Caco-2 (cell line): ENCODE data around the gene NBL1. TPM values are rescaled to one million over a fixed set of nuclear protein-coding genes. Genes with fewer than 3 reads are reported as not detected.

Experiments
- BruUV-seq: library from RNA; stranded (reverse); fragments of 400-500 nt; replicated peaks from 2 replicates; lab custom pipeline; 2021; lab: Mats Ljungman, UMichigan
- CTCF ChIA-PET: fragments of 300-600 bp; sonication (Branson Sonifier 250); formaldehyde crosslinking; loops from one replicate; lab custom pipeline; 2022; ENCODE audit warnings: antibody characterized with exemption; lab: Charles Lee
- POLR2A ChIA-PET: fragments of 300-600 bp; sonication (Branson Sonifier 250); formaldehyde crosslinking; loops from one replicate; lab custom pipeline; 2022; ENCODE audit warnings: antibody characterized with exemption; lab: Charles Lee
- DNase-seq, 2 experiments: peaks; one replicate each; pipeline versions ENCODE4 v3.0.0 to v3.0.0-alpha.2; 2020 to 2022
- H3K27me3 ChIP-seq: replicated peaks from 2 replicates; pipeline ENCODE4 v1.6.0; 2011; ENCODE audit warnings: low read length; ENCODE audit not compliant: control insufficient read depth, insufficient read depth
- H3K36me3 ChIP-seq: 2 replicates; pipeline ENCODE4 v1.5.1; 2011; ENCODE audit warnings: low read length; ENCODE audit not compliant: control insufficient read depth, insufficient read depth
- H3K4me1 ChIP-seq: fragments of 250-450 bp; sonication (Bioruptor Pico); 2 replicates; pipeline ENCODE4 v1.5.1; 2020; ENCODE audit warnings: mild to moderate bottlenecking
- H3K4me3 ChIP-seq: 2 replicates; pipeline ENCODE4 v1.5.1; 2011; ENCODE audit warnings: low read depth, mild to moderate bottlenecking, control low read depth, low read length
- H3K9me3 ChIP-seq: fragments of 250-450 bp; sonication (Bioruptor Pico); 2 replicates; pipeline ENCODE4 v1.5.1; 2020; ENCODE audit warnings: mild to moderate bottlenecking, moderate library complexity
- H3K27ac Mint-ChIP-seq: one replicate; pipeline ENCODE4 v1.8.0; 2022; ENCODE audit warnings: mixed read lengths; ENCODE audit not compliant: unreplicated experiment
- H3K27me3 Mint-ChIP-seq: one replicate; pipeline ENCODE4 v1.8.0; 2022; ENCODE audit warnings: mixed read lengths; ENCODE audit not compliant: insufficient read depth, unreplicated experiment
- H3K36me3 Mint-ChIP-seq: one replicate; pipeline ENCODE4 v1.8.0; 2022; ENCODE audit warnings: mild to moderate bottlenecking, mixed read lengths; ENCODE audit not compliant: insufficient read depth, unreplicated experiment
- H3K4me1 Mint-ChIP-seq: one replicate; pipeline ENCODE4 v1.8.0; 2022; ENCODE audit warnings: low read depth, mixed read lengths; ENCODE audit not compliant: unreplicated experiment
- H3K4me3 Mint-ChIP-seq: one replicate; pipeline ENCODE4 v1.8.0; 2022; ENCODE audit warnings: mild to moderate bottlenecking, moderate library complexity, mixed read lengths; ENCODE audit not compliant: unreplicated experiment
- H3K9me3 Mint-ChIP-seq: one replicate; pipeline ENCODE4 v1.8.0; 2022; ENCODE audit warnings: mixed read lengths; ENCODE audit not compliant: unreplicated experiment
- intact Hi-C: fragments of 100-400 bp; cut with micrococcal nuclease; formaldehyde crosslinking; loops from one replicate; pipeline ENCODE4 v1.10.0; 2022; ENCODE audit not compliant: unreplicated experiment
- total RNA-seq: library from RNA; stranded (reverse); gene quantifications from 2 replicates; pipeline ENCODE4 v1.2.3, GENCODE V29; 2022
- TF ChIP-seq, protein P1 (sequence below), 2 experiments: fragments of 200-600 bp in 1 of 2; IDR thresholded peaks; 1 replicate in 1 of 2; 2 replicates in 1 of 2; pipeline versions ENCODE4 v1.5.1 to v1.8.0; 2011 to 2022; ENCODE audit warnings: antibody characterized with exemption in 1 of 2, control low read depth in 1 of 2, inconsistent platforms in 1 of 2, low read depth in 1 of 2, low read length in 1 of 2, mild to moderate bottlenecking in 1 of 2, moderate library complexity in 1 of 2; ENCODE audit not compliant: insufficient read depth in 1 of 2, severe bottlenecking in 1 of 2, unreplicated experiment in 1 of 2

The NBL1 gene
- total RNA-seq, 1 experiment from 2014 or later, result 24.0 TPM

- Histone ChIP-seq H3K27me3 (no peaks in the 10 kb centered on the region), H3K4me3 (no peak overlapping the region), H3K9me3 (no peaks in the 10 kb centered on the region), H3K4me1 (no peaks in the 10 kb centered on the region), H3K36me3 (no peaks in the 10 kb centered on the region)
- Mint-ChIP-seq H3K4me3 (no peak overlapping the region), H3K4me1 (no peaks in the 10 kb centered on the region), H3K36me3 (peaks cover 6% of the 10 kb centered on the region), H3K27me3 (no peaks in the 10 kb centered on the region), H3K27ac (no peak overlapping the region), H3K9me3 (no peaks in the 10 kb centered on the region)
- ChIA-PET POLR2A (interaction anchor here (0.5 kb wide), 1 partner anchor 161 kb away, joined by 4 read pairs; the partner anchor contains the start of gene CAPZB), CTCF (interaction anchor here (1.2 to 1.4 kb wide), 2 partner anchors 13 to 15 kb away, joined by 3 to 4 read pairs; no protein-coding TSS in a partner anchor)
- no peak for DNase-seq
- BruUV-seq, result no TSS peak
- TF ChIP-seq, protein P1, sequence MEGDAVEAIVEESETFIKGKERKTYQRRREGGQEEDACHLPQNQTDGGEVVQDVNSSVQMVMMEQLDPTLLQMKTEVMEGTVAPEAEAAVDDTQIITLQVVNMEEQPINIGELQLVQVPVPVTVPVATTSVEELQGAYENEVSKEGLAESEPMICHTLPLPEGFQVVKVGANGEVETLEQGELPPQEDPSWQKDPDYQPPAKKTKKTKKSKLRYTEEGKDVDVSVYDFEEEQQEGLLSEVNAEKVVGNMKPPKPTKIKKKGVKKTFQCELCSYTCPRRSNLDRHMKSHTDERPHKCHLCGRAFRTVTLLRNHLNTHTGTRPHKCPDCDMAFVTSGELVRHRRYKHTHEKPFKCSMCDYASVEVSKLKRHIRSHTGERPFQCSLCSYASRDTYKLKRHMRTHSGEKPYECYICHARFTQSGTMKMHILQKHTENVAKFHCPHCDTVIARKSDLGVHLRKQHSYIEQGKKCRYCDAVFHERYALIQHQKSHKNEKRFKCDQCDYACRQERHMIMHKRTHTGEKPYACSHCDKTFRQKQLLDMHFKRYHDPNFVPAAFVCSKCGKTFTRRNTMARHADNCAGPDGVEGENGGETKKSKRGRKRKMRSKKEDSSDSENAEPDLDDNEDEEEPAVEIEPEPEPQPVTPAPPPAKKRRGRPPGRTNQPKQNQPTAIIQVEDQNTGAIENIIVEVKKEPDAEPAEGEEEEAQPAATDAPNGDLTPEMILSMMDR (IDR thresholded peaks at IDR 0.05; ENCODE audit: insufficient read depth in 1 of 2, low read depth in 1 of 2, low read length in 1 of 2, severe bottlenecking in 1 of 2, unreplicated experiment in 1 of 2), result no peak
- intact Hi-C loops, result no loop called here
Observed at GRCh38 chr1:19646377-19647319, 2.5 kb downstream of the NBL1 start.

GRCh38 chr1:19647643-19648042 is 3.5 kb downstream of the NBL1 start:
- no peaks in the 10 kb centered on the region for H3K27me3 ChIP-seq
- Mint-ChIP-seq H3K9me3 (no peaks in the 10 kb centered on the region), H3K4me3 (no peak overlapping the region), H3K36me3 (peaks cover 6% of the 10 kb centered on the region), H3K27me3 (no peaks in the 10 kb centered on the region), H3K4me1 (no peaks in the 10 kb centered on the region), H3K27ac (no peak overlapping the region)
- DNase-seq, result no peak
- ChIA-PET POLR2A (no interaction called here), CTCF (interaction anchor here (1.2 kb wide), 1 partner anchor 12 kb away, joined by 3 read pairs; no protein-coding TSS in a partner anchor)
- H3K36me3 ChIP-seq, result no peaks in the 10 kb centered on the region
- H3K4me1 ChIP-seq, result no peaks in the 10 kb centered on the region
- TF ChIP-seq, protein P1 (IDR thresholded peaks at IDR 0.05; ENCODE audit: insufficient read depth in 1 of 2, low read depth in 1 of 2, low read length in 1 of 2, severe bottlenecking in 1 of 2, unreplicated experiment in 1 of 2), result no peak
- H3K4me3 ChIP-seq, result no peak overlapping the region
- intact Hi-C loops, result no loop called here
- no peaks in the 10 kb centered on the region for H3K9me3 ChIP-seq
- no TSS peak for BruUV-seq

GRCh38 chr1:19648239-19648638 is 4.1 kb downstream of the NBL1 start:
- no peaks in the 10 kb centered on the region for H3K9me3 ChIP-seq
- Mint-ChIP-seq H3K4me1 (no peaks in the 10 kb centered on the region), H3K36me3 (peaks cover 6% of the 10 kb centered on the region), H3K27me3 (no peaks in the 10 kb centered on the region), H3K4me3 (no peak overlapping the region), H3K27ac (no peak overlapping the region), H3K9me3 (no peaks in the 10 kb centered on the region)
- H3K36me3 ChIP-seq, result no peaks in the 10 kb centered on the region
- H3K27me3 ChIP-seq, result no peaks in the 10 kb centered on the region
- intact Hi-C loops, result no loop called here
- no TSS peak for BruUV-seq
- no peaks in the 10 kb centered on the region for H3K4me1 ChIP-seq
- ChIA-PET POLR2A (no interaction called here), CTCF (no interaction called here)
- no peak overlapping the region for H3K4me3 ChIP-seq
- DNase-seq, result no peak
- TF ChIP-seq, protein P1 (IDR thresholded peaks at IDR 0.05; ENCODE audit: insufficient read depth in 1 of 2, low read depth in 1 of 2, low read length in 1 of 2, severe bottlenecking in 1 of 2, unreplicated experiment in 1 of 2), result no peak
